Mucosa of gallbladder (tissue), 1 donor: ENCODE data around the gene NDOR1. TPM values are rescaled to one million over a fixed set of nuclear protein-coding genes. Genes with fewer than 3 reads are reported as not detected.
A peak's percentile ranks its signal among the peaks of the same experiment; 100 is the strongest.
"Not testable (repeated sequence)": the region's sequence is repeated elsewhere in the genome, so short reads cannot be mapped to it uniquely, and the experiment has no call there.

Experiments
- DNase-seq: peaks from one replicate; pipeline ENCODE4 v3.0.0-alpha.2; 2020; ENCODE audit warnings: low spot score
- total RNA-seq: library from RNA; stranded (reverse); gene quantifications from one replicate; pipeline ENCODE4 v1.2.1, GENCODE V29; 2021
- donor health status: DM: no; HTN: no; CAD: no.

Gene NDOR1
- total RNA-seq, 1 donor from 2014 or later, result 29.5 TPM

DNA sequence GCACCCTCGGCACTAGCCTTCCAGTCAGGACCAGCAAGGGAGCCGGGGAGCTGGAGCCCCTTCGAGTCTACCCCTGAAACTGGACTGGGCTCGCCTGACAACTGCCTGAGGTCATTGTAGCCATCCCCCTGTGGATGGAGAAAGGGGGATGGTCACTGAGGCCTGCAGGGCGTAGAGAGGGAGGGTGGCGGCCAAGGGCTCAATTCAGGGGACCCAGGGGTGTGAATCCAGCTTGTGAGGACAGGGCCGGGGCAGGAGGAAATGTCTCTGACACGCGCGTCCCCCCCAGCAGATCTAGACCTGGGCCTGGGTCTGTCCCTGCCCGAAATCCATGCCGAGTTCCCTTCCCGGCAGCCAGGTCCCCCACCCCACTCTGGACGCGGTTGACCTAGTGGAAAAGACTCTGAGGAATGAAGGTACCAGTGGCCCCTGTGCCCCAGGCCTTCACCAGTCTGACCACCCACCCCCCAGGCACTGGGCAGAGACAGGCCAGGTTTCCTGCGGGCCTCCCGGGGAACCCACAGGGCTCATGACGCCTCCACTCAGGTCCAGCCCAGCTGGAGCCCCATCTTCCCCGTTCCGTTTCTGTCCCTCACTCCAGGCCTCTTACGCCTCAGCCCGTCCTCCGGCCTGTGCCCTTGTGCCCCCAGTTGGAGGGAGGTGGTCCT, 26.0 kb downstream of the NDOR1 start:
- DNase-seq, result no peak

DNA sequence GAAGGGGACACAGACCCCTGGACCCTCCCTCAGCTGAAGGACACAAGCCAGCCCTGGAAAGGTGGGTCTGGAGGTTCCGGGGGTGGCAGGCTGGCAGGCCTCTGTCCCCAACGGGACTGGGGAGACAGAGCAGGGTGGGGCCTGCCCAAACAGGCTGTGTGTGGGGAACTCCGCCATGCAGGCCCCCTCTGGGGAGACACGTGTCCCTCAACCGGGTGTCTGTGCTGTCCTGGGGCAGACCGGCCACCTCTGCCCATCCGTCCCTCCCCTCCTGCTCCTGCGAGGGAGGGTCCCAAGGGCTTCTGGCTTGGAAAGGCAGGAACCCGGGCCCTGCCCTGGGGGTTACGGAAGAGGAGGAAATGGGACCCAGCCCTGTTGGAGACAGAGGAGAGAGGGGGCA, 26.6 kb downstream of the NDOR1 start:
- no peak for DNase-seq

DNA sequence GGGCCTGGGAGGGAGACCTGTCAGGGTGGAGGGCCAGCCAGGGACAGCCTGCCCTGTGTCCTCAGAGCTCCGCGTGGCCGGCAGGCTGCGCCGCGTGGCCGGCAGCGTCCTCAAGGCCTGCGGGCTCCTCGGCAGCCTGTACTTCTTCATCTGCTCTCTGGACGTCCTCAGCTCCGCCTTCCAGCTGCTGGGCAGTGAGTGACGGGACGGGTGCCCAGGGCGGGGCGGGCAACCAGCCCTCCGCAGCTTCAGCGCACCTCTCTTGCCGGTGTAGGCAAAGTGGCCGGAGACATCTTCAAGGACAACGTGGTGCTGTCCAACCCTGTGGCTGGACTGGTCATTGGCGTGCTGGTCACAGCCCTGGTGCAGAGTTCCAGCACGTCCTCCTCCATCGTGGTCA, 27.0 kb downstream of the NDOR1 start:
- no peak for DNase-seq

DNA sequence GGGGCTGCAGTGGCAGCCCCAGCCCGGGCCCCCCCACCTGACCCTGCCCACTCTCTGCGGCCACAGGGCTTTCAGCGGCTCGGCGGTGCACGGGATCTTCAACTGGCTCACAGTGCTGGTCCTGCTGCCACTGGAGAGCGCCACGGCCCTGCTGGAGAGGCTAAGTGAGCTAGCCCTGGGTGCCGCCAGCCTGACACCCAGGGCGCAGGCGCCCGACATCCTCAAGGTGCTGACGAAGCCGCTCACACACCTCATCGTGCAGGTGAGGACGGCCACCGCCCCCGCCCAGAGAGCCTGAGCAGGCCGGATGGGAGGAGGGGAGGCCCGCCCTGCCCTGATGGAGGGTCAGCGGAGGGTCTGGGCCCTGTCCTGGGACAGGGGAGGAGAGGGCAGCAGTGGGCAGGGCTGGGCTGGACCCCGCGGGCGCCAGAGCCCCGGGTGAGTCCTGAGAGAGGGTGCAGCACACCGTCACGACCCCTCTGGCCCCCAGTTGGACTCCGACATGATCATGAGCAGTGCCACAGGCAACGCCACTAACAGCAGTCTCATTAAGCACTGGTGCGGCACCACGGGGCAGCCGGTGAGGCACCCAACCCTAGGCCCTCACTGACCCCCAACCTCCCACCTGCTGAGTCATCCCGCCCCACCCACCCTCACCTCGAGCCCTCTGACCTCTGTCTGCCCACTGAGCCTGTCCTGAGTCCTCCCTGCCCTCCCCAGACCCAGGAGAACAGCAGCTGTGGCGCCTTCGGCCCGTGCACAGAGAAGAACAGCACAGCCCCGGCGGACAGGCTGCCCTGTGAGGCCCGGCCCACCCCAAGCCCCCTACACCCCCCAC, 27.9 kb downstream of the NDOR1 start:
- no peak for DNase-seq

DNA sequence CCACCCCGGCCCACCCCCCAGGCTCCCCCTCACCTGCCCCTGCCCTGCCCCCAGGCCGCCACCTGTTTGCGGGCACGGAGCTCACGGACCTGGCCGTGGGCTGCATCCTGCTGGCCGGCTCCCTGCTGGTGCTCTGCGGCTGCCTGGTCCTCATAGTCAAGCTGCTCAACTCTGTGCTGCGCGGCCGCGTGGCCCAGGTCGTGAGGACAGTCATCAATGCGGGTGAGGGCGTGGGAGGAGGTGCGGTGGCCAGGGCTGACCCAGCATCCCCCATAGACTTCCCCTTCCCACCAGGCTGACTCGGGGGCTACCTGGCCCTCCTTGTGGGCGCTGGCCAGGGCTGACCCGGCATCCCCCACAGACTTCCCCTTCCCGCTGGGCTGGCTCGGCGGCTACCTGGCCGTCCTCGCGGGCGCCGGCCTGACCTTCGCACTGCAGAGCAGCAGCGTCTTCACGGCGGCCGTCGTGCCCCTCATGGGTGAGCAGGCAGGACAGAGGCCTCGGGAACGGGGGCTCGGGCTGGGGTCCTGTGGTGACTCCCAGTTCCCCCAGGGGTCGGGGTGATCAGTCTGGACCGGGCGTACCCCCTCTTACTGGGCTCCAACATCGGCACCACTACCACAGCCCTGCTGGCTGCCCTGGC, 28.7 kb downstream of the NDOR1 start:
- DNase-seq, result no peak

DNA sequence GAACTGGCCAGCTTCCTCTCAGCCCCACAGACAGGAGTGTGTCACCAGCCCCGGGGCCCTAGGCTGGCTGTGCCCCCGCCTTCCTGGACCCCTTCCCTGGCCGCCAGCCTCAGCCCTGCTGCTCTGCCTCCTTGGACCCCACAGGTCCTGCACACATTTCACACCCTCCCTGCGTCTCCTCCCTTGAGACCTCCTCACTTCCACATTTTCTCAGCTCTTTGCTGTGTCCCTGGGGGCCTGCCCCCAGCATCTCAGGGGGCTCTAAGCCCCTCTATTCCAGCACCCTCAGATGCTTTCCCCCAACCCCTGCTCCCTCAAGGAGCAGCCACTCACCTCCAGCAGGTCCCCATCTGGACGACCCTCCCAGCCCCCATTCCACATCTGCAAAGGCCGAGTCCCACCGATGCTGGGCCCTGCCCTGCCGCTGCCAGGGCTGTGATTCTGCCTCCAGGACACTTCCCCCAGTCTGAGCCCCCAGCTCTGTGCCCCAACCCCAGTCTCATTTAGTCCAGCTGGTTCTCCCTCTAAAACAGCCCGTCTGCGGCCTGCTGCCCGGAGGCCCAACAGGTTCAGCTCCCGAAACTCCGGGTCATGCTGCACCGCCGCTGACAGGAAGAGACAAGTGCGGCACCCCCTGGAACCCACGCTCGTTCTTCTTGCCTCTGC, 29.4 kb downstream of the NDOR1 start:
- no peak for DNase-seq

DNA sequence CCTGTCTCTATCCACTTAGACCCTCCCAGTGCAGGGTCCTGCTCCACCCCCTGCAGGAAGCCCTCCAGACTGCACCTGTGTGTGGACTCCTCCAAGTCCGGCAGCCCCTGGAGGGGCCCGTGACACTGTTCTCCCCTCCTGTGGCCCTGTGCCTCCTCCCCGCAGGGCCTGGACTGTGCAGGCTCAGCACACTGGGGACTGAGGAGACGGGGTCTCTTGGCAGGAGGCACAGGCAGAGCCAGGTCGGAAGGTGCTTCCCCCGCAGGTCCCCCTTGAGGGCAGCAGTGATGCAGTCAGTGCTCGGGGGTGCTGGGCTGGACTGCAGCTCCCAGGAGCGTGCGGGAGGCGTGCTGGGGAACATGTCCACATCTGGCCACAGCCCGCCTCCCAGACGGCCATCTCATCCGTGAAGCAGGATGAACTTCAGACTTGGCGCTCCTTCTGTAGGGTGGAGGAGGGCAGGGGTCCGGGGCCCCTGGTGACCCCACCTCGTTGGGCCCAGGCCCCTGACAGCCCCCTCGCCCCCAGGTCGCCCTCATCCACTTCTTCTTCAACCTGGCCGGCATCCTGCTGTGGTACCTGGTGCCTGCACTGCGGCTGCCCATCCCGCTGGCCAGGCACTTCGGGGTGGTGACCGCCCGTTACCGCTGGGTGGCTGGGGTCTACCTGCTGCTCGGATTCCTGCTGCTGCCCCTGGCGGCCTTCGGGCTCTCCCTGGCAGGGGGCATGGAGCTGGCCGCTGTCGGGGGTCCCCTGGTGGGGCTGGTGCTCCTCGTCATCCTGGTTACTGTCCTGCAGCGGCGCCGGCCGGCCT, 30.1 kb downstream of the NDOR1 start:
- DNase-seq, result no peak

DNA sequence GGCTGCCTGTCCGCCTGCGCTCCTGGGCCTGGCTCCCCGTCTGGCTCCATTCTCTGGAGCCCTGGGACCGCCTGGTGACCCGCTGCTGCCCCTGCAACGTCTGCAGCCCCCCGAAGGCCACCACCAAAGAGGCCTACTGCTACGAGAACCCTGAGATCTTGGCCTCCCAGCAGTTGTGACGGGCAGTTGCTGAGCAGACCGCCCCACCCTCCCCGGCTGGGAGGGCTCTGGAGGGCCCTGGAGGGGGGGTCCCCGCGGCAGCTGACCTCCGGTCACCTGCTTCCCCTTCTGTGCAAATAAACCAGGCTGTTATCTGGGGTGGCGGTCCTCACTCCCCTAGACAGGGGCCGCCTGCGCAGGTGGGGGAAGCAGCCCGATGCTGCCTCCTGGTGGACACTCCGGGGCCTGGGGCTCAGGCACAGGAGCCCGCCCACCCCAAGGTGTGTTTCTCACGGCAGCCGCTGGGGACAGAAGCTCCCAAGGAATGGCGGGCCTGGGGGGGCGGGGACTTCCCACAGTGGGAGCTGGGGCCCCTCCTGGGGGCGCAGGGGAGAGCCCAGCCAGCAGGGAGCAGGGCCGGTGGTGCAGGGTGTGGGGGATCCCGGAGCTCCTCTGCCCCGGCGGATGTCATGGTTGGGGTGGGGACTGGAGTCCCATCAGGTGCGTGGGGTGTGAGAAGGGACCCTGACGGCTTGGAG, 30.9 kb downstream of the NDOR1 start:
- peak; percentile 85 for DNase-seq

DNA sequence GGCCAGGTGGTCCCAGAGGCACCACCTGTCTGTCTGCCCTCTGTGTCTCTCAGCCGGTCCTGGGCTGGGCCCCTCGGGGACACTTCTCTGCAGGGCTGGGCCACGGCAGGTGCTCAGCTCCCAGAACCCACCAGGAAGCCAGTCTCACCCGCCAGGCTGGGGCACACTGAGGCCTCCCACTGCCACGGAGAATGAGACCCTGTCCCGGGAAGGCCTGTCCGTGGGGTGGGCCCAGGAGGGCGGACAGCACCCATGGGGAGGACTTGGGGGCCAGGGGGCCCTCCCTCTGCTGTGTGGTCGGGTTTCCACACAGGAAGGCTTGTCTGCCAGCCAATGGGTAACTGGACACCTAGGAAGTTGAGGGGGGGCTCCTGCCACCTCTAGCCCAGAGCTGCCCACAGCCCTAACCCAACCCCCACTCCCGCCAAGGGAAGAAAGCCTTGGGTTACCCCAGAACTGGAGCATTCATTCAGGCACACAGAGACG, 31.5 kb downstream of the NDOR1 start:
- no peak for DNase-seq

DNA sequence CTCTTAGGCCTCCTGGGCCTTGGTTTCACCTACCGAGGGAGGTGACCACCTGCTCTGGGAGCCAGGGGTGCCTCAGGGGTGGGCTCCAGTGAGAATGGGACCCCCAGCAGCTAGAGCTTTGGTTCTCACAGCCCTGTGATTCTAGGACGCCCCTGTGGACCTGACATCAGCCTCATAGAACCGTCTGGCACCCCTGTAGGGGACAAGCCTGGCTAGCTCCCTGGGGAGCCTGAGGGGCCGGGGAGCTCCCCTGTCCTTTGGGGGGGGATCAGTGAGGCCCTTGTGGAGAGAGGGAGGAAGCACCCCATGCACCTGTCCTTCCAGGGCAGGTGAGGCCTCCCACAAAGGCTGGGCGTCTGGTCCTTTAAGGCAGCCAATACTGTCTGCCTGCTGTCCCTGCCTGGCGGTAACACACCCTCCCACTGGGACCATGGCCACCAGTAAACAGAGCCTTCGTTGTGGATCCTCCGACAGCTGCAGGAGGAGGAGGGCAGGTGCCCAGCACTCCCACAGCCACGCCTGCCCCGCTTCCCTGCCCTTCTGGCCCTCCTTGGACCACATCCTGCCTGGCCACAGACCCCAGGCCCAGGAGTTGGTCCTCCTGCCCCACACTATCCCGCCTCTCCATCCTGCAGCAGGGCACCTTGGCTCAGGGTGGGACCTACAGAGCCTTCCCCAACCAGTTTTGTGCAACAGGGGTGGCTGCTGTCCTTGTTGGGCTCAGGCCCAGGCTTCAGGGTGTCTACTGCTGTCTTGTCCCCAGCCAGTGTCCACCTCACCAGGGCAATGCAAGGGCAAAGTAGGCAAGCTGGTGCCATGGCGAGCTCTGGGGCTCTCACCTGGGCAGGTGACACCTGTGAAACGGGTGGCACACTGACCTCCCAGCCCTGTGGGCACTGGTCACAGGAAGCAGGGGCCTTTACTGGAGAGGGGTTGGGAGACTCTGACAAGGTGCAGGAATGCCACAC, 32.5 kb downstream of the NDOR1 start:
- DNase-seq, result no peak

DNA sequence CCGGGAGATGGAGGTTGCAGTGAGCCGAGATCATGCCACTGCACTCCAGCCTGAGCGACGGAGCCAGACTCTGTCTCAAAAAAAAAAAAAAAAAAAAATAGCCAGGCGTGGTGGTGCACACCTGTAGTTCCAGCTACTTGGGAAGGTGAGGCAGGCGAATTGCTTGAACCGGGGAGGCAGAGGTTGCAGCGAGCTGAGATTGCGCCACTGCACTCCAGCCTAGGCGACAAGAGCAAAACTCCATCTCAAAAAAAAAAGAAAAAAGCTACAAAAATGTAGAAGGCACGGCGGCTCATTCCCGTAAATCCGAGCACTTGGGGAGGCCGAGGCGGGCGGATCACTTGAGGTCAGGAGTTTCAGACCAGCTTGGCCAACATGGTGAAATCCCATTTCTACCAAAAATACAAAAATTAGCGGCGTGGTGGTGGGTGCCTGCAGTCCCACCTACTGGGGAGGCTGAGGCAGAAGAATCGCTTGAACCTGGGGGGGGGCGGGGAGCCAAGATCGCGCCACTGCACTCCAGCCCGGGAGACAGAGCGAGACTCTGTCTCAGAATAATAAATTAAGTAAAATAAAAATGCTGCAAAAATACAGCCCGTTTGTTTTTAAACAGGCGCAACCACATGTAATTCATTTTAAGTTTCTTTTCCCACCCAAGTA, 34.2 kb downstream of the NDOR1 start:
- not testable (repeated sequence) for DNase-seq

DNA sequence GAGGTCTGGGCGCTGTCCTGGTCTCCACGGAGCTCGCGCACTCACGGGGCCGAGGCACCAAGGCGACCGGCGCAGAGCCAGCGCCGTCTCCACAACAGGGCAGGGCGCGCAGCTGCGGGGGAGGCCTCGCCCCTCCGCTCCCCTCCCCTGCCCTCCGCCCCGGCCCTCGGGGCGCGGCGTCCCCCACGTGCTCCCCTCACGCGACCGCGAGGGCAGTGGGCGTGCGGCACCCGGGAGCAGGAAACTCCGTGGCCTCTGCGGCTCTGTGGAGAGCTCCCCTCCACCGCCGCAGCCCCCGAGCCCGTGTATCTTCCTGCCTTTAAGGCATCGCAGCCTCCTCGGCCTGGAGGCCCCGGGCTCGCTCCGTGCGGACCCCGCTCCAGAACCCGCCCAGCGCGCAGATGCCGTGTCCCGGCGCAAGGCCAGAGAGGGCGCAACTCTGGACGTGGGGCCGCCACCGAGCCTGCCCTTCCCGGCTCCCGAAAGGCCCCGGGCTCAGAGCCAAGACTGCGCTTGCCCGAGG, 34.9 kb downstream of the NDOR1 start:
- DNase-seq, result peak; percentile 60

DNA sequence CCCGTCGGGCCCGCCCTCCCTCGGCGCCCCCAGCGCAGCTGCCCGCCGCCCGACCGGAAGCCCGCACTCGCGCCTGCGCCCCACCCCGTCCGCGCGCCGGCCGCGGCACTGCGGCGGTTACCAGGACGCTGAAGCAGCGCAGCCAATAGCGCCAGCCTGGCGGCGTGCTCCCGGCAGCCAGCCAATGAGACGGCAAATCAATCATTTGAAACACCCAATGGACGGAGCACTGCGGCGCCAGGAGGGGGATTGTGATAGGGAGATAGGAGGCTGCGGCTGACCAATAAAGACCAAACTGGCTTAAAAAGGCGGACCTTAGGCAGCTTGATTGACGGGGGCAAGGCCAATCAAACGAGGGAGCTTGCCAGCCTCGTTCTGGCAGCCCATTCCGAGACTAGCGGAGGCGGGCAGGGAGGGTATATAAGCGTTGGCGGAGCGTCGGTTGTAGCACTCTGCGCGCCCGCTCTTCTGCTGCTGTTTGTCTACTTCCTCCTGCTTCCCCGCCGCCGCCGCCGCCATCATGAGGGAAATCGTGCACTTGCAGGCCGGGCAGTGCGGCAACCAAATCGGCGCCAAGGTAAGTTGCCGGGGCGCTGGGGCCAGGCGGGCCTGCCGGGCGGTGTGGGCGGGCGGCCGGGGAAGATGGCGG, 35.5 kb downstream of the NDOR1 start, which contains the start of gene TUBB4B:
Gene TUBB4B, plus strand, starts transcription at position 447 of the 649 bp plus-strand sequence. Its CDS starts 74 bp downstream, at position 521.
- peak; percentile 99 for DNase-seq

DNA sequence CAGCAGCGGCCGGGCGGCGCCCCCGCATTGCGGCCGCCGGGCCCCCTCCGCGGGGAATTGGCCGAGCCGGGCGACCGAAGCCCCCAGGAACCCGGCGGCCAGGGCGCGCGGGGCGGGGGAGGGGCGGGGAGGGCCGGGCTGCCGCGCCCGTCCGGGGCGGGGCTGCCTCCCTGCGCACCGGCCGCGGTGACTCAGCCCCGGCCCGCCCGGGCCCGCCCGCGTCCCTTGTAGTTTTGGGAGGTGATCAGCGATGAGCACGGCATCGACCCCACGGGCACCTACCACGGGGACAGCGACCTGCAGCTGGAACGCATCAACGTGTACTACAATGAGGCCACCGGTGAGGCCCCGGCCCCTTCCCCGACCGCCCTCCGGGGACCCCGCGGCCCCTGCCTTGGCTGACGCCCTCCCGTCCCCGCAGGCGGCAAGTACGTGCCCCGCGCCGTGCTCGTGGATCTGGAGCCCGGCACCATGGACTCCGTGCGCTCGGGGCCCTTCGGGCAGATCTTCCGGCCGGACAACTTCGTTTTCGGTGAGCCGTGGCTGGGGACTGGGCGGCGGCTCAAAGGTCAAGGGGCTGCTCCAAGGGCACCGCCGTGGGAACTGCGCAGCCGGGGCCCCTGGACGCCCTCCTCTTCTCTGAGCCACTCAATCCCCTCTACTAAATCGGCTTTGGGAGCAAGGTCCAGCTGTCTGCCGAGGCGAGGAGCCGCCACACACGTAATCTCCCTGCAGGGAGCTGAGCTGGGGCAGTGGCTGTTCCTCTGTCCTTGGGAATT, 36.2 kb downstream of the NDOR1 start:
- DNase-seq, result no peak

DNA sequence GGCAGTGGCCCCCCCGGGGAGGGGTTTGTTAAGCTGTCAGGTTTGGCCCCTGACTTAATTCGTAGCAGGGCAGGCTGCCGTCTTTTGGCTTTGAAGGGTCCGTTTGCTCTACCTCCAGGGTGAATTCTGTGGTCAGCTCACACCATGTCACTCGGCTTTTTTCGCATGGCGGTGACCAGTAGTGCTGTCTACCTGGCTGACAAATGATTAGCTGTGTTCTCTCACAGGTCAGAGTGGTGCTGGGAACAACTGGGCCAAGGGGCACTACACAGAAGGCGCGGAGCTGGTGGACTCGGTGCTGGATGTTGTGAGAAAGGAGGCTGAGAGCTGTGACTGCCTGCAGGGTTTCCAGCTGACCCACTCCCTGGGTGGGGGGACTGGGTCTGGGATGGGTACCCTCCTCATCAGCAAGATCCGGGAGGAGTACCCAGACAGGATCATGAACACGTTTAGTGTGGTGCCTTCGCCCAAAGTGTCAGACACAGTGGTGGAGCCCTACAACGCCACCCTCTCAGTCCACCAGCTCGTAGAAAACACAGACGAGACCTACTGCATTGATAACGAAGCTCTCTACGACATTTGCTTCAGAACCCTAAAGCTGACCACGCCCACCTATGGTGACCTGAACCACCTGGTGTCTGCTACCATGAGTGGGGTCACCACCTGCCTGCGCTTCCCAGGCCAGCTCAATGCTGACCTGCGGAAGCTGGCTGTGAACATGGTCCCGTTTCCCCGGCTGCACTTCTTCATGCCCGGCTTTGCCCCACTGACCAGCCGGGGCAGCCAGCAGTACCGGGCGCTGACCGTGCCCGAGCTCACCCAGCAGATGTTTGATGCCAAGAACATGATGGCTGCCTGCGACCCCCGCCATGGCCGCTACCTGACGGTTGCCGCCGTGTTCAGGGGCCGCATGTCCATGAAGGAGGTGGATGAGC, 37.0 kb downstream of the NDOR1 start:
- DNase-seq, result no peak

DNA sequence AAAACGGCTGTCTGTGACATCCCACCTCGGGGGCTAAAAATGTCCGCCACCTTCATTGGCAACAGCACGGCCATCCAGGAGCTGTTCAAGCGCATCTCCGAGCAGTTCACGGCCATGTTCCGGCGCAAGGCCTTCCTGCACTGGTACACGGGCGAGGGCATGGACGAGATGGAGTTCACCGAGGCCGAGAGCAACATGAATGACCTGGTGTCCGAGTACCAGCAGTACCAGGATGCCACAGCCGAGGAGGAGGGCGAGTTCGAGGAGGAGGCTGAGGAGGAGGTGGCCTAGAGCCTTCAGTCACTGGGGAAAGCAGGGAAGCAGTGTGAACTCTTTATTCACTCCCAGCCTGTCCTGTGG, 37.7 kb downstream of the NDOR1 start:
- DNase-seq, result not testable (repeated sequence)
